Measurements from ENCODE around the gene CCDC183.

- TF ChIP-seq CTCF (IDR thresholded peaks at IDR 0.05) (peak; percentile 87 to 93 (median 88)), EP300 (IDR thresholded peaks at IDR 0.05) (no peak)
Observed at GRCh38 chr9:136787690-136788400, 8.3 kb upstream of the CCDC183 start.
